ENCODE measurements around the gene BRAF. TPM values are rescaled to one million over a fixed set of nuclear protein-coding genes. Genes with fewer than 3 reads are reported as not detected.
"Not testable (repeated sequence)": the region's sequence is repeated elsewhere in the genome, so short reads cannot be mapped to it uniquely, and the experiment has no call there.

The BRAF gene
- total RNA-seq, 2 experiments from 2014 or later, result 29.2 to 33.0 TPM

DNA sequence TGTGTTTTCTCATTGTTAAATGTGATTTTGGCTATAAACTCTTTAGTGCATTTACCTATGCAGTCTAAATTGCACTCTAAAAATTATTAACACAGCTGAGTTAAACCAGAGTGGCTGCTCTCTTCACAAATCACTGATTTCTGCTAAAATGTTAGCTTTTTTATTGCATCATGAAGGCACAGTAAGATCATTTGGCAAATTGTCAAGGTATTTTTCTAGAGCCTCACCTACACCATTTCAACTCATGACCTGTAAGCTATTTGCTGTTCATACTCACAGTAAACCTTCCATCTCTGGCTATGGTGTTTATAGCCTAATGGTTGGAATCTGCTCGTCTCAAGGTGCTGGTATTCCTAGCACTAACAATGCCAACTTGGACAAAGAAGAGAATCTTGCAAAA, 202.5 kb downstream of the BRAF start:
- DNase-seq, result no peak
- H3K27ac Mint-ChIP-seq, result no peak overlapping the region
- no peaks in the 10 kb centered on the region for H3K27me3 Mint-ChIP-seq
- intact Hi-C loops (cut with micrococcal nuclease), result loop anchor here (10.0 kb wide), 1 partner anchor 293 kb away; the partner anchor contains the start of gene MRPS33
- no peaks in the 10 kb centered on the region for H3K9me3 Mint-ChIP-seq
- CTCF ChIA-PET, result interaction anchor here (1.3 kb wide), 1 partner anchor 48 kb away, joined by 4 read pairs; no protein-coding TSS in a partner anchor
- no peak overlapping the region for H3K4me3 Mint-ChIP-seq
- POLR2A ChIA-PET, result no interaction called here
- no peaks in the 10 kb centered on the region for H3K36me3 Mint-ChIP-seq
- H3K4me1 Mint-ChIP-seq (ENCODE audit: low read depth), result peaks cover 15% of the 10 kb centered on the region

DNA sequence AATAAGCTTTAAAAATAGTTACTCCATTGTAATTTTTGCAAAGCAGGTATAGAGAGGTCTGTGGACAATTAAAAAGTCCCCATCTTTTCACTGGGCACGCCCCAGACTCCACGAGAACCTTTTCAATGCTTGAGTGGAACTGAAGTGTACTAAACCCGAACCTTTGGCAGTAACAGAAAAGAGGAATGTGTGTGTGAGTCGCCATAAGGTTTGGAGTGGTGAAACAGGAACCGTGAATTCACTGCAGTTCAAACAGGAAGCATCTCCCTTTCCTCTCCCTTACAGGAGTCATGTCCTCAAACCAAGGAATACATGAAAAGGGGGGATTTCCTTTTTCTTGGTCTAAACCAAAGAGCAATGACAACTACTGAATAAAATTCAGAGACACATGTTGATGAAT, 205.0 kb downstream of the BRAF start:
- ChIA-PET CTCF (no interaction called here), POLR2A (no interaction called here)
- H3K27ac Mint-ChIP-seq, result no peak overlapping the region
- peaks cover 1% of the 10 kb centered on the region for H3K36me3 Mint-ChIP-seq
- no peaks in the 10 kb centered on the region for H3K9me3 Mint-ChIP-seq
- no peak overlapping the region for H3K4me3 Mint-ChIP-seq
- no peaks in the 10 kb centered on the region for H3K27me3 Mint-ChIP-seq
- intact Hi-C loops (cut with micrococcal nuclease), result loop anchor here (10.0 kb wide), 1 partner anchor 295 kb away; the partner anchor contains the start of gene MRPS33
- DNase-seq, result no peak
- H3K4me1 Mint-ChIP-seq (ENCODE audit: low read depth), result peaks cover 15% of the 10 kb centered on the region

DNA sequence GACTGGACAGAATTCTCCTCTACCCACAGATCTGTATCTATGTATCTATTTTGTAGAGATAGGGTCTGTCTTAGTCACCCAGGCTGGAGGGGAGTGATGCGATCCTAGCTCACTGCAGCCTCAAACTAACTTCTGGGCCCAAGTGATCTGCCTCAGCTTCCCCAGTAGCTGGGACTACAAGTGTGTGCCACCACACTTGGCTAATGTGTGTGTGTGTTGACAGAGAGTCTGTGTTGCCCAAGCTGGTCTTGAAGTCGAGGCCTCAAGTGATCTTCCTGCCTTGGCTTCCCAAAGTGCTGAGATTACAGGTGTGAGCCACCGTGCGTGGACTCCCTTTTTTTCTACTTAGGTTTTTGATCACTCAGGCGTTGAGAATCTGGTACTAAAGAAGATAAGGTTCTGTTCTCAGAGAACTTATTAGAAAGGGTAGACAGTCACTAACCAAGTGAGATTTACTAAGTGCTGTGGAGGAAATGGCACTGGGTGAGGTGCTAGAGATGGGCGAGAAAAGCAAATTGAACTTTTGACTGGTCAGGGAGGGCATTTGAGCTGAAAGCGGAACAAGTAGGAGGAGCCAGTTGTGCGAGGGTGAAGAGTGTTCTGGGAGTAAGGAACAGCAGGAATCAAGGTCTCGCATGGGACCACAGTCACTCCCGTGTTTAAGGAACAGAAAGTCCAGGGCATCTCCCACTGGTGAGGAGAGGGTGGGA, 210.2 kb downstream of the BRAF start:
- intact Hi-C loops (cut with micrococcal nuclease), result no loop called here
- no peak for DNase-seq
- Mint-ChIP-seq H3K27ac (no peak overlapping the region), H3K36me3 (peaks cover 20% of the 10 kb centered on the region), H3K9me3 (peaks cover 2% of the 10 kb centered on the region), H3K4me3 (no peak overlapping the region), H3K4me1 (ENCODE audit: low read depth) (no peaks in the 10 kb centered on the region), H3K27me3 (no peaks in the 10 kb centered on the region)
- ChIA-PET CTCF (no interaction called here), POLR2A (no interaction called here)

DNA sequence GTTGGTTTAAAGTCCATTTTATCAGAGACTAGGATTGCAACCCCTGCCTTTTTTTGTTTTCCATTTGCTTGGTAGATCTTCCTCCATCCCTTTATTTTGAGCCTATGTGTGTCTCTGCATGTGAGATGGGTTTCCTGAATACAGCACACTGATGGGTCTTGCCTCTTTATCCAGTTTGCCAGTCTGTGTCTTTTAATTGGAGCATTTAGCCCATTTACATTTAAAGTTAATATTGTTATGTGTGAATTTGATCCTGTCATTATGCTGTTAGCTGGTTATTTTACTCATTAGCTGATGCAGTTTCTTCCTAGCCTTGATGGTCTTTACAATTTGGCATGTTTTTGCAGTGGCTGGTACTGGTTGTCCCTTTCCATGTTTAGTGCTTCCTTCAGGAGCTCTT, 212.3 kb downstream of the BRAF start:
- H3K36me3 Mint-ChIP-seq, result peaks cover 20% of the 10 kb centered on the region
- H3K27me3 Mint-ChIP-seq; H3K4me3 Mint-ChIP-seq; POLR2A ChIA-PET; H3K4me1 Mint-ChIP-seq (ENCODE audit: low read depth); H3K9me3 Mint-ChIP-seq; H3K27ac Mint-ChIP-seq; intact Hi-C loops (cut with micrococcal nuclease); DNase-seq; CTCF ChIA-PET: not testable (repeated sequence)

DNA sequence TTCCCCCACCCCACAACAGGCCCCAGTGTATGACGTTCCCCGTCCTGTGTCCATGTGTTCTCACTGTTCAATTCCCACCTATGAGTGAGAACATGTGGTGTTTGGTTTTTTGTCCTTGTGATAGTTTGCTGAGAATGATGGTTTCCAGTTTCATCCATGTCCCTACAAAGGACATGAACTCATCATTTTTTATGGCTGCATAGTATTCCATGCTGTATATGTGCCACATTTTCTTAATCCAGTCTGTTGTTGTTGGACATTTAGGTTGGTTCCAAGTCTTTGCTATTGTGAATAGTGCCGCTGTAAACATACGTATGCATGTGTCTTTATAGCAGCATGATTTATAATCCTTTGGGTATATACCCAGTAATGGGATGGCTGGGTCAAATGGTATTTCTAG, 216.0 kb downstream of the BRAF start:
- H3K27me3 Mint-ChIP-seq; intact Hi-C loops (cut with micrococcal nuclease); H3K4me3 Mint-ChIP-seq; CTCF ChIA-PET; DNase-seq; H3K27ac Mint-ChIP-seq; POLR2A ChIA-PET; H3K9me3 Mint-ChIP-seq; H3K4me1 Mint-ChIP-seq (ENCODE audit: low read depth): not testable (repeated sequence)
- peaks cover 21% of the 10 kb centered on the region for H3K36me3 Mint-ChIP-seq

DNA sequence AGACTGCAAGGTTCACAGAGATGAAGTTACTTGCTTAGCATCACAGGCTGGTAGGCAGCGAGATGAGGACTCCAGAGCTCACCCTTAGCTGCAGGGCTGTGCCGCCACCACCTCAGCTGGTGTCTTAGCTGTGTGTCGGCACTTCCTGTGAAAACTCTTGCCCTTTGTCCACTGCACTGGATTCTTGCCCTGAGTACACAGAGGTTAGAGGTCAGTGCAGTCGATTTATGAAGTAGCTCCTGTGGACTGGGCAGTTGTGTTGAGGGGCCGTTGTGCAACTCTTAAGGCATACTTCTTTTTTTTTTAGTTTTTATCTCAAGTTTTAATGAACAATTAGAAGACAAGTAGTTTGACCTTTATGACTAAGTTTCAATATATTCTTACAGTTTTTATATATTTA, 217.6 kb downstream of the BRAF start:
- CTCF ChIA-PET, result no interaction called here
- POLR2A ChIA-PET, result interaction anchor here (0.6 kb wide), 1 partner anchor 10 kb away, joined by 4 read pairs; no protein-coding TSS in a partner anchor
- H3K4me3 Mint-ChIP-seq, result no peak overlapping the region

DNA sequence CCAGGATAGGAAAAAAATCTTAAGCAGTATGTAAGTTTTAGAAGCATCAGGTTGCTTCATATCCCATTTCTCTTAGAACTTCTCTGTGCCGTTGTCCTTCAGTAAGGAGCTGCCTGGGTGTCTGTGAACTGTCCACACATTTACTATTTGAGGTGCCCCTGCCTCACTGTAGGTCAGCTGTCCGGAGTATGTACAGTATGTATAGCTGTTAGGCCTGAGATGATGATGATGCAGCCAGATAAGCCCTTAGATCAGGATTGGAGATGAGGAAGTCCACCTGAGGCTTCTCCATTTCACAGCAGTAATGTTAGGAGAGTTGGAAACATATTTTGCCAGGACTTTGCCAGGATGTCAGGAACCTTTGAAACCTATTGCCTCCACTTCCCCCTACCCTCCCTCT, 220.5 kb downstream of the BRAF start:
- no peaks in the 10 kb centered on the region for H3K27me3 Mint-ChIP-seq
- no peak overlapping the region for H3K4me3 Mint-ChIP-seq
- peaks cover 10% of the 10 kb centered on the region for H3K4me1 Mint-ChIP-seq (ENCODE audit: low read depth)
- no peak for DNase-seq
- CTCF ChIA-PET, result no interaction called here
- intact Hi-C loops (cut with micrococcal nuclease), result no loop called here
- POLR2A ChIA-PET, result no interaction called here
- H3K27ac Mint-ChIP-seq, result no peak overlapping the region
- peaks cover 10% of the 10 kb centered on the region for H3K36me3 Mint-ChIP-seq
- H3K9me3 Mint-ChIP-seq, result no peaks in the 10 kb centered on the region

More for the DNA sequence above, 217.6 kb downstream of the BRAF start:
- no peaks in the 10 kb centered on the region for H3K27me3 Mint-ChIP-seq
- H3K4me1 Mint-ChIP-seq (ENCODE audit: low read depth), result no peaks in the 10 kb centered on the region
- H3K36me3 Mint-ChIP-seq, result peaks cover 19% of the 10 kb centered on the region
- no peak overlapping the region for H3K27ac Mint-ChIP-seq
- H3K9me3 Mint-ChIP-seq, result no peaks in the 10 kb centered on the region
- no peak for DNase-seq
- intact Hi-C loops (cut with micrococcal nuclease), result no loop called here

DNA sequence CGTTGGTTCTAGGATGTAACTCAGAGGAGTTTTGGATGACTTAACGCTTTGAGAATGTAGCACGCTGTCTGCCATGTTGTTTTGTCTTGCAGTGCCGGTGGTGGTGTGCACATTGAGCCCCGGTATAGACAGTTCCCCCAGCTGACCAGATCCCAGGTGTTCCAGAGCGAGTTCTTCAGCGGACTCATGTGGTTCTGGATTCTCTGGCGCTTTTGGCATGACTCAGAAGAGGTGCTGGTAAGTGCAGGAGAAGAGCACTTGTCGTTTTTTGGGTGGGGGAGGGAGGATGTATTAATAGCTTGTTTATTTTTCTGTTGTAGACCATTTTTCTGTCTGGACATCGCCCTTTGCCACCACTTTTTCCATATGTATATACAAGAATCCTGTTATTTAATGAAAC, 222.0 kb downstream of the BRAF start:
- H3K36me3 Mint-ChIP-seq, result peaks cover 10% of the 10 kb centered on the region
- no peak overlapping the region for H3K4me3 Mint-ChIP-seq
- intact Hi-C loops (cut with micrococcal nuclease), result no loop called here
- POLR2A ChIA-PET, result no interaction called here
- peaks cover 20% of the 10 kb centered on the region for H3K4me1 Mint-ChIP-seq (ENCODE audit: low read depth)
- no peaks in the 10 kb centered on the region for H3K9me3 Mint-ChIP-seq
- no peak for DNase-seq
- H3K27me3 Mint-ChIP-seq, result no peaks in the 10 kb centered on the region
- CTCF ChIA-PET, result no interaction called here
- H3K27ac Mint-ChIP-seq, result no peak overlapping the region

DNA sequence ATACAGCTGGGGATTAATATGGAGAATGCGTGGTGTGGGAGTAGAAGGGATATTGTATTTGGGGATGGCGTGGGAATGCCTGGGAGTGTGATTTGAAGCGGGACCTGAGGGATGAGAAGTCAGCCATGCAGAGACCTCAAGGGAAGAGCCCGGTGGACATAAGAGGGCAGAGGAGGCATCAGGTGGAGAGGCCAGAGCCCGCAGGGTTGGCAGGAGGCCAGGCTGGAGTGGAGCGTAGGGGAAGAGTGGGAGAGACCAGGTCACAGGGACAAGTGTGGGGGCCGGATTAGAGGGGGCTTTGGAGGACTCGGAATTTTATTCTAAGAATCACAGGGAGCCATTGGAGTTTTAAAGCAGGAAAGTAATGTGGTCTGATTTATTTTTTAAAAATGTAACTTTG, 226.3 kb downstream of the BRAF start:
- Mint-ChIP-seq H3K36me3 (peaks cover 4% of the 10 kb centered on the region), H3K4me3 (peak overlapping the region; percentile 95), H3K4me1 (ENCODE audit: low read depth) (peaks cover 32% of the 10 kb centered on the region), H3K27me3 (no peaks in the 10 kb centered on the region), H3K27ac (no peak overlapping the region), H3K9me3 (no peaks in the 10 kb centered on the region)
- ChIA-PET POLR2A (no interaction called here), CTCF (no interaction called here)
- no peak for DNase-seq
- intact Hi-C loops (cut with micrococcal nuclease), result loop anchor here (10.0 kb wide), 1 partner anchor 856 kb away; the partner anchor contains the start of gene AGK

DNA sequence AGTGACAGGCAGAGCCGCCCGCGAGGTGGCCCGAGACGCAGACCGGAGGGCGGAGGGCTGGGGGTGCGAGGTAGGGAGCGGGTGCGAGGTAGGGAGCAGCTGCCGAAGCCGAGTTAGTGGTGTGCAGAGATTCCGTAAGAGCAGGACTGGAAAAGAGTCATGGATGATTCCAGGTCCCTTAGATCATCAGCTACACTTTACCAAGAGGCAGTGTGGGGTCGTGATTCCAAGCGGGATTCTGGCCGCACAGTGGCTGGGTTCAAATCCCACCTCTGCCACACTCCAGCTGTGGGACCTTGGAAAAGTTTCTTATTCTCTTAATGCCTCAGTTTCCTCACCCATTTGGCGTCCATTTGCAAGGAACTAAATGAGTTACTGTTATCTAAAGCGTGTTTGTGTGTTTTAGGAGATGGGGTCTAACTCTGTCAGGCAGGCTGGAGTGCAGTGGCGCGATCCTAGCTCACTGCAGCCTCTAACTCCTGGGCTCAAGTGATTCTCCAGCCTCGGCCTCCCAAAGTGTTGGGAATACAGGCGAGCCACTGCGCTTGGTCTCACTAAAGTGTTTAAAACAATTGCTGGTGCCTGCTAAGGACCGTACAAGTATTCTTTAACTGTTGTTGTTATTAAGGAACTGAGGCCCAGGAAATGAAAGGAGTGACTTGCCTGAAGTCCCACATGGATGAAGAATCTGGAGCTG, 227.1 kb downstream of the BRAF start:
- peak overlapping the region; percentile 97 for H3K27ac Mint-ChIP-seq
- ChIA-PET CTCF (interaction anchor here (0.7 to 1.0 kb wide), 3 partner anchors 19 to 178 kb away, joined by 3 read pairs; no protein-coding TSS in a partner anchor), POLR2A (interaction anchor here (1.4 kb wide), 1 partner anchor 9 kb away, joined by 4 read pairs; no protein-coding TSS in a partner anchor)
- no peak for DNase-seq
- intact Hi-C loops (cut with micrococcal nuclease), result loop anchor here (2.0 to 10.0 kb wide), 2 partner anchors 219 to 857 kb away; partner anchors contain the start of genes AGK and MKRN1
- peaks cover 32% of the 10 kb centered on the region for H3K4me1 Mint-ChIP-seq (ENCODE audit: low read depth)
- peaks cover 1% of the 10 kb centered on the region for H3K36me3 Mint-ChIP-seq
- no peaks in the 10 kb centered on the region for H3K27me3 Mint-ChIP-seq
- H3K9me3 Mint-ChIP-seq, result no peaks in the 10 kb centered on the region
- peak overlapping the region; percentile 95 for H3K4me3 Mint-ChIP-seq

DNA sequence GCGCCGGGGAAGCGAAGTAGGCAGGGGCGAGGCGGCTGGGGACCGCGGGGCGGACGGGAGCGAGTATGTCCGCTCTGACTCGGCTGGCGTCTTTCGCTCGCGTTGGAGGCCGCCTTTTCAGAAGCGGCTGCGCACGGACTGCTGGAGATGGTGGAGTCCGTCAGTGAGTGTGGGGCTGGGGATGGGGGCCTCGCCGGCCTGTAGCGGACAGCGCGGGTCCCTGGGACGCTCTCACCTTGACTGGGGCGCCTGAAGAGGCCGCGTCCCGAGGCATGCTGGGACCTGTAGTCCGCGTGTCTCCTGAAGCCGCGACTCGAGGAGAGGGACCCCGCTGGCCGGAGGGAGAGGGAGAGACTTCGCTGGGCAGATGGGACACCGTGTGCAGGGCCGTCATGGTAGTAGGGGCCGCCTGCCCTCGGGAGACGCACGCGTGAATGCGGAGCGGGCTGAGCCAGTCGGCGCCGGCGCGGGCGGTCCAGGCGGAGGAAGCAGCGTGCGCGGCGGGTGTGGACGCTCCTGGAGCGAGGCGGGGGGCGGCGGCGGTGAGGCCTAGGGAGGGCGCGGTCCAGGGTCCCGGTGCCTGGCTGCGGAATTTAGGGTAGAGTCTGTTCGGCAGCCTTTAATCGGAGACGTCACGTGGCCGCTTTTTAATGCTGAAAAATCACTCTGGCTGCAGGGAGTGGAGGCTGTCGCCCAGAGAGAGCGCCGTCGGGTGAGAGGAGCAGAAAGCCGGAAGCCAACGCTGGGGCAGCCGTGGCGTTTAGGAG, 227.9 kb downstream of the BRAF start, which contains the start of gene NDUFB2:
TSS of gene NDUFB2 (plus strand) at position 29 of the 767 bp plus-strand sequence. CDS start at position 66, 37 bp downstream.
- Mint-ChIP-seq H3K4me1 (ENCODE audit: low read depth) (peaks cover 32% of the 10 kb centered on the region), H3K36me3 (peaks cover 2% of the 10 kb centered on the region), H3K4me3 (peak within 1 kb of the TSS; percentile 95), H3K27me3 (no peaks in the 10 kb centered on the region), H3K9me3 (no peaks in the 10 kb centered on the region), H3K27ac (peak within 1 kb of the TSS; percentile 97)
- DNase-seq, result peak; percentile 80
- ChIA-PET CTCF (interaction anchor here (0.7 to 1.1 kb wide), 4 partner anchors 19 to 177 kb away, joined by 3 read pairs; partner anchors contain the start of gene ADCK2), POLR2A (interaction anchor here (1.0 to 1.4 kb wide), 2 partner anchors 10 to 220 kb away, joined by 3 to 4 read pairs; no protein-coding TSS in a partner anchor)
- intact Hi-C loops (cut with micrococcal nuclease), result loop anchor here (1.0 to 10.0 kb wide), 6 partner anchors 24 to 858 kb away; partner anchors contain the start of genes AGK, BRAF, MKRN1 and MRPS33

All from activated CD4-positive, alpha-beta memory T cell treated with anti-CD3 and anti-CD28 coated beads for 36 hours (primary cell).